Measurements from ENCODE around the gene ARHGAP36.

GRCh38 chrX:131058136-131058868, at the start of gene ARHGAP36:
- no peak for TF ChIP-seq PRPF4 (IDR thresholded peaks at IDR 0.05; ENCODE audit: insufficient read depth, low read depth, low read length, poor library complexity, severe bottlenecking)
- no peak for TF ChIP-seq RBM34 (IDR thresholded peaks at IDR 0.05; ENCODE audit: borderline replicate concordance, insufficient read depth, low read length)
- TF ChIP-seq GMEB1 (CRISPR knock-in tag; IDR thresholded peaks at IDR 0.05): no peak
- no peak for TF ChIP-seq ZNF274 (IDR thresholded peaks at IDR 0.05; ENCODE audit: borderline replicate concordance, low read depth, low read length)
- no peak for TF ChIP-seq MED1 (CRISPR knock-in tag; IDR thresholded peaks at IDR 0.05; ENCODE audit: borderline replicate concordance)

Data from K562 (cell line).